22Rv1 (cell line): ENCODE data around the gene LHX1.

Experiments used
- CTCF ChIP-seq: fragments of 450-650 bp; IDR thresholded peaks from 2 replicates; pipeline ENCODE4 v1.5.1; 2017; ENCODE audit warnings: mild to moderate bottlenecking
- ZFX ChIP-seq: fragments of 450-650 bp; IDR thresholded peaks from 2 replicates; pipeline ENCODE4 v1.6.1; 2017; ENCODE audit warnings: antibody characterized with exemption, borderline replicate concordance

DNA sequence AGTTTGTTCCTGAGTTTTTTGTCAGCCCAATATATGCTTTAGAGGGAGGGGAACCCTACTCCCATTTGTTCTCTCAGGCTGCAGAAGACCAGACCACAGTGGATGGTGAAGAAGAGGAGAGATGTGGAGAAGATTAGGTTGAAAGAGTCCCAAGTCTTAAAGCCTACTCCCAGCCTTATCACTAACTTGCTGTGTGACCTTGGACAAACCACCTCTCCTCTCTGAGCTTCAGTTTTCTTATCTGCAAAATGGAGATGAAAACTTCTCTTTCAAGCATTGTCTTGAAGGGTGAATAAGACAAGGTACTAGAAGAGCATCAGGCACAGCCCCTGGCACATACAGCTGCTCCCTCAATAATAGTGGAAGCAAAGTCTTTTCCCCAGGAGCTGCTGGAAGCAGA lies 15.1 kb upstream of the LHX1 start:
- no peak for TF ChIP-seq CTCF
- no peak for TF ChIP-seq ZFX
